CD4-positive, alpha-beta memory T cell (primary cell): Measurements from ENCODE around the gene BRCA2. TPM values are rescaled to one million over a fixed set of nuclear protein-coding genes. Genes with fewer than 3 reads are reported as not detected.

ENCODE experiments used
- CTCF ChIA-PET: fragments of 350-600 bp; sonication (Branson Sonifier 250); formaldehyde crosslinking; loops from one replicate; lab custom pipeline; 2021; ENCODE audit warnings: inconsistent platforms; ENCODE audit not compliant: partially characterized antibody; lab: Charles Lee
- POLR2A ChIA-PET: fragments of 350-600 bp; sonication (Branson Sonifier 250); formaldehyde crosslinking; loops from one replicate; lab custom pipeline; 2021; ENCODE audit not compliant: partially characterized antibody; lab: Charles Lee
- DNase-seq, 5 donors: peaks; one replicate each; pipeline versions ENCODE4 v3.0.0 to v3.0.0-alpha.2; 2020 to 2022; ENCODE audit warnings: mixed read lengths in 1 of 5
- H3K27ac ChIP-seq: one replicate; pipeline ENCODE4 v1.7.0; 2013; ENCODE audit warnings: low read depth, low read length
- H3K27me3 ChIP-seq: 2 replicates; pipeline ENCODE4 v1.7.0; 2013; ENCODE audit warnings: mild to moderate bottlenecking, low read length, moderate library complexity; ENCODE audit not compliant: insufficient read depth
- H3K36me3 ChIP-seq: 2 replicates; pipeline ENCODE4 v1.7.0; 2013; ENCODE audit warnings: mild to moderate bottlenecking, low read length, moderate library complexity; ENCODE audit not compliant: insufficient read depth
- H3K4me1 ChIP-seq: 2 replicates; pipeline ENCODE4 v1.7.0; 2013; ENCODE audit warnings: mild to moderate bottlenecking, low read length, moderate library complexity; ENCODE audit not compliant: insufficient read depth
- H3K4me3 ChIP-seq, 2 donors: one replicate each; pipeline ENCODE4 v1.7.0; 2013; ENCODE audit warnings: low read length in 2 of 2, mild to moderate bottlenecking in 1 of 2
- H3K9me3 ChIP-seq, 2 donors: one replicate each; pipeline ENCODE4 v1.7.0; 2013; ENCODE audit warnings: low read length in 2 of 2, control low read depth in 1 of 2; ENCODE audit not compliant: control insufficient read depth in 1 of 2
- H3K27ac Mint-ChIP-seq, 7 donors: one replicate each; pipeline ENCODE4 v1.8.0; 2020 to 2021; ENCODE audit warnings: mixed read lengths in 7 of 7, mild to moderate bottlenecking in 6 of 7, inconsistent platforms in 3 of 7, moderate library complexity in 3 of 7
- H3K27me3 Mint-ChIP-seq, 2 donors: one replicate each; pipeline ENCODE4 v1.8.0; 2020 to 2021; ENCODE audit warnings: mixed read lengths in 2 of 2
- H3K36me3 Mint-ChIP-seq, 2 donors: one replicate each; pipeline ENCODE4 v1.8.0; 2020 to 2021; ENCODE audit warnings: mixed read lengths in 2 of 2, inconsistent platforms in 1 of 2, mild to moderate bottlenecking in 1 of 2
- H3K4me1 Mint-ChIP-seq, 4 donors: one replicate each; pipeline ENCODE4 v1.8.0; 2020 to 2021; ENCODE audit warnings: mixed read lengths in 4 of 4, mild to moderate bottlenecking in 1 of 4
- H3K4me3 Mint-ChIP-seq, 8 donors: one replicate each; pipeline ENCODE4 v1.8.0; 2020 to 2021; ENCODE audit warnings: mixed read lengths in 8 of 8, mild to moderate bottlenecking in 7 of 8, moderate library complexity in 6 of 8, inconsistent platforms in 3 of 8
- H3K9me3 Mint-ChIP-seq, 8 donors: one replicate each; pipeline ENCODE4 v1.8.0; 2020 to 2021; ENCODE audit warnings: mixed read lengths in 8 of 8, mild to moderate bottlenecking in 5 of 8, inconsistent platforms in 3 of 8, moderate library complexity in 1 of 8
- intact Hi-C: fragments of 100-400 bp; cut with micrococcal nuclease; formaldehyde crosslinking; loops from one replicate; pipeline ENCODE4 v1.15.1; 2023
- polyA plus RNA-seq, 2 donors: library from polyadenylated mRNA; unstranded; fragments of 300-500 nt; fragmentation: Illumina TruSeq; gene quantifications; one replicate each; pipeline ENCODE4 v1.2.3, GENCODE V29; 2021
- total RNA-seq, 2 experiments: library from RNA; stranded (reverse); gene quantifications; one replicate each; pipeline ENCODE4 v1.2.3, GENCODE V29; 2021

BRCA2 gene
- total and polyA plus RNA-seq, 4 experiments from 2014 or later, result 0.71 to 3.2 (median 2.6) TPM

DNA sequence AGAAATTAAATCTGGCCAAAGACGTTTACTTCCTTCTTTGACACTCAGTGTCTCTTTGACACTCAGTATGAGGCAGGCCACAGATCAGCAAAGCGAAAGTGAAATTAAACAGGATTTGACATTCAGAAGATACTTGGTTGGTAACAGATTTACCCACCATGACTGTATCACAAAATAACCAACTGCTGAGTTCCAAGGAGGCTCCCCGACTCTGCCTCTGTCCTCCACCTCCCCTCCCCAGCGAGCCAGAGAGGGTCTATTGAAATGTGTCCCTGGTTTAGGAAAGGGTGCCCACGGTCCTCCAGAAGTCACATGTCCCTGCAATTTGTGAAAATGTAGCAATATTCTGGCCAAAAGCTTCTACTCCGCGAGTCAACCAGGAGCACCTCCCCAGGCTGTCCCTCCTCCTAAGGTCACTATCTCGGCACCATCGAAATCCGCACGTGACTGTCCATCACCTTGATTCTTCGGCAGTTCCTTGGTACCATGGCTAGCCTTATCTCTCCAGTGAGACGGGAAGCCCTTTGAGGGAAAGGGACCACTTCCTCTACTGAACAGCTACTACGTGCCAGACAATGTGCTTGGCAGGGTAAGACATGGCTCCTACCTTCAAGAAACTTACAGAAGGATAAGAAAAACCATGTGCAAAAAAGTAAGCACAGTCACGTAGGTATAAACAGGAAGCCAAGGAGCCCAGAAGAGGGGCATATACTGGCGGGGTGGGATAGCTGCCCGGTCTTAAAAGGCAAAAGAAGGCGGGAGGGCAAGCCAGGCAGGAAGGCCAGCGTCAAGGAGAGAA is 111.1 kb downstream of the BRCA2 start:
- no peaks in the 10 kb centered on the region for H3K9me3 ChIP-seq
- Mint-ChIP-seq H3K9me3 (no peaks in the 10 kb centered on the region), H3K4me3 (peak overlapping the region; percentile 89 to 99 (median 96)), H3K4me1 (peaks cover 30 to 64% (median 42%) of the 10 kb centered on the region in 4 donors), H3K27ac (peak overlapping the region; percentile 92 to 99 (median 98)), H3K27me3 (no peaks in the 10 kb centered on the region), H3K36me3 (peaks cover 19 to 42% of the 10 kb centered on the region in 2 donors)
- peak overlapping the region; percentile 77 to 85 for H3K4me3 ChIP-seq
- peak overlapping the region; percentile 84 for H3K27ac ChIP-seq
- H3K27me3 ChIP-seq, result no peaks in the 10 kb centered on the region
- intact Hi-C loops, result loop anchor here (1.0 to 2.0 kb wide), 2 partner anchors 14 to 112 kb away; partner anchors contain the start of gene N4BP2L2
- ChIA-PET POLR2A (interaction anchor here (0.7 to 4.9 kb wide), 10 partner anchors 13 to 1117 kb away, joined by 3 to 82 read pairs (median 4); partner anchors contain the start of genes BRCA2, N4BP2L2, PDS5B and ZAR1L), CTCF (no interaction called here)
- no peaks in the 10 kb centered on the region for H3K36me3 ChIP-seq
- peak; percentile 65 to 76 (median 73) for DNase-seq
- peaks cover 48% of the 10 kb centered on the region for H3K4me1 ChIP-seq

DNA sequence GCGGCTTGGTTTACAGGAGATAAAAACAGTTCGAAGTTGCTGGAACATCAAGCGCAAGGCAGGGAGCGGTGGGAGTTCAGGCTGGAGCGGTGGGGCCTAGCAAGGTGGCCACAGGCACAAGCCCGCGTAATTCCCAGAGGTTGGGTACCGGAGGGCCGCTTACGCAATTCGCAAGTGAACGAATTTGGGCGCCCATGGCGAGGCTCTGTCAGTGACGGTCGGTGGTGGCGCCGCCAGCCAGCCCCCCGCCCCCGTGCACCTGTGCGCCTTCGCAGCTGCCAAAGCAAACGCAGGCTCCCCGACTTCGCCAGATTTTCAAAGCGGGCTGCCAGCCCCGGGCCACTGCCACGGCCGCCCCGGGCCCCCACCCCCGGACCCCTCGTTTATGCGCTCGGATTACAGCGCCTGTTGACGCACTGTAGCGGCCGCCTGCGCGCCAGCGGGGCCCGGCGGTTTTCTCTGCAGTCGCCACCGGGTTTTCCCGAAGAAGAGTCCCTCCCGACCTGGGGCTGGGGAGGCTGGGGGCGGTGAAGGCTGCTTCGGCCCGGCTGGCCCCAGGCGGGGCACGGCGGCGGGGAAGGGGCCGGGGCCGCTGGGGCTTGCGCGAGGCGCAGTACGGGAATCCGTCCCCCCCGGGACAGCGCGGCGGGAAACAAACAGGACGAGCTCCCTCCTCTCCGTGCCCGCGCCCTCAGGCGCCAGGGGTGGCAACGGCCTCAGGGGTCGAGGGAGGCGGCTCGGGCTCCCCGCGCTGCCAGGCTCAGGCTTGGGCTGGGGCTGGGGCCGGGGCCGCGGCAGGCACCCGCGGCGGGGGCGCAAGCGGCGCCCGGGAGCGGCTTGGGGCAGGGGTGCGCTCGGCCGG is 111.9 kb downstream of the BRCA2 start:
- Histone ChIP-seq H3K4me3 (peak overlapping the region; percentile 77 to 85), H3K27me3 (no peaks in the 10 kb centered on the region), H3K27ac (peak overlapping the region; percentile 84), H3K36me3 (no peaks in the 10 kb centered on the region), H3K4me1 (peaks cover 48% of the 10 kb centered on the region), H3K9me3 (no peaks in the 10 kb centered on the region)
- Mint-ChIP-seq H3K27me3 (no peaks in the 10 kb centered on the region), H3K27ac (peak overlapping the region; percentile 92 to 99 (median 98)), H3K36me3 (peaks cover 12 to 38% of the 10 kb centered on the region in 2 donors), H3K4me1 (peaks cover 30 to 58% (median 41%) of the 10 kb centered on the region in 4 donors), H3K4me3 (peak overlapping the region; percentile 89 to 99 (median 96)), H3K9me3 (no peaks in the 10 kb centered on the region)
- CTCF ChIA-PET, result interaction anchor here (1.4 to 2.7 kb wide), 2 partner anchors 12 to 112 kb away, joined by 3 to 8 read pairs; partner anchors contain the start of genes BRCA2 and ZAR1L
- DNase-seq, result peak; percentile 54 to 74 (median 64)
- POLR2A ChIA-PET, result interaction anchor here (0.7 to 4.9 kb wide), 12 partner anchors 13 to 1116 kb away, joined by 3 to 82 read pairs (median 4); partner anchors contain the start of genes BRCA2, N4BP2L2, PDS5B and ZAR1L
- intact Hi-C loops, result loop anchor here (1.0 to 2.0 kb wide), 3 partner anchors 14 to 159 kb away; partner anchors contain the start of genes N4BP2L2 and PDS5B

DNA sequence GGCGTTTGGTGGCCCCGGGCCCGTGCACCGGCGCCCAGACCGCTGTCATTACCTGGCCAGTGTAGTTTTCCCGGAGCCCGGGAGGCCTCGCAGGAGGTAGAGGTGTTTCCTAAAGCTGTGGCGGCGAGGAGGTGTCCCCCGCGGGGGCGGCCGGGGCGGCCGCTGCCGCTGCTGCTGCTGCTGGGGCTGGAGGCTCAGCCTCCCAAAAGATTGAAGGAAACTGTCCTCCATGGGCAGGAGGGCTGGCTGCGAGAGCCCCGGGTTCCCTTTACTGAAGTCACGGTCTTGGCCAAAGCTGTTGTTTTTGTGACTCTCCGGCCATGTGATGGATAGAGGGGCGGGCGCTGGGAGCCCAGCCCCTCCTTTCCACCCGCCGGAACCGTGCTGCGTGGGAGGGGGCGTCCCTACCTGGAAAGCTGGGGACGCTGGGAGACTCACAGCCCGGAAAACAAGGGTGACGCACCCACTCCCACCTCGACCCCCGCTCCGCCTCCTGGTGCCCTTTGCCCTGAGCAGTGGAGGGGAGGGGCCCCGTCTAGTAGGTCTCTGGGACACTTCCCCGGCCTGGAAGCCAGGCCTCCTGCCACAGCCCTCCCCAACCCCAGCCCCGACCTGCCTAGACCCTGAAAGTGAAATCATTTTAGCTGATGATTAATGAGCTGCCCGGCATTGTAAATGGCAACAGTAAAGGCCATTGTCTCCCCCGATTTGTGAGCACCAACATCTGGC is 112.7 kb downstream of the BRCA2 start, which contains the start of gene N4BP2L1:
TSS of gene N4BP2L1 (minus strand) at position 279 of the 729 bp plus-strand sequence. CDS start at position 231, 48 bp downstream.
- H3K4me1 ChIP-seq, result peaks cover 46% of the 10 kb centered on the region
- H3K4me3 Mint-ChIP-seq, result peak within 1 kb of the TSS; percentile 94 to 99 (median 96)
- peak within 1 kb of the TSS; percentile 96 to 99 (median 98) for H3K27ac Mint-ChIP-seq
- H3K36me3 ChIP-seq, result no peaks in the 10 kb centered on the region
- CTCF ChIA-PET, result interaction anchor here (1.2 to 2.7 kb wide), 5 partner anchors 10 to 158 kb away, joined by 3 to 8 read pairs (median 4); partner anchors contain the start of genes BRCA2, N4BP2L2, PDS5B and ZAR1L
- intact Hi-C loops, result loop anchor here (1.0 to 2.0 kb wide), 4 partner anchors 9 to 158 kb away; partner anchors contain the start of genes BRCA2, PDS5B and ZAR1L
- no peaks in the 10 kb centered on the region for H3K9me3 ChIP-seq
- POLR2A ChIA-PET, result interaction anchor here (0.5 to 4.9 kb wide), 15 partner anchors 12 to 1267 kb away, joined by 3 to 82 read pairs (median 4); partner anchors contain the start of genes BRCA2, N4BP2L2, PDS5B and ZAR1L
- H3K27me3 Mint-ChIP-seq, result no peaks in the 10 kb centered on the region
- H3K9me3 Mint-ChIP-seq, result no peaks in the 10 kb centered on the region
- H3K36me3 Mint-ChIP-seq, result peaks cover 9 to 35% of the 10 kb centered on the region in 2 donors
- H3K27me3 ChIP-seq, result no peaks in the 10 kb centered on the region
- peak within 1 kb of the TSS; percentile 77 to 85 for H3K4me3 ChIP-seq
- H3K27ac ChIP-seq, result peak within 1 kb of the TSS; percentile 84
- DNase-seq, result peak; percentile 80 to 94 (median 82)
- peaks cover 27 to 54% (median 40%) of the 10 kb centered on the region in 4 donors for H3K4me1 Mint-ChIP-seq

DNA sequence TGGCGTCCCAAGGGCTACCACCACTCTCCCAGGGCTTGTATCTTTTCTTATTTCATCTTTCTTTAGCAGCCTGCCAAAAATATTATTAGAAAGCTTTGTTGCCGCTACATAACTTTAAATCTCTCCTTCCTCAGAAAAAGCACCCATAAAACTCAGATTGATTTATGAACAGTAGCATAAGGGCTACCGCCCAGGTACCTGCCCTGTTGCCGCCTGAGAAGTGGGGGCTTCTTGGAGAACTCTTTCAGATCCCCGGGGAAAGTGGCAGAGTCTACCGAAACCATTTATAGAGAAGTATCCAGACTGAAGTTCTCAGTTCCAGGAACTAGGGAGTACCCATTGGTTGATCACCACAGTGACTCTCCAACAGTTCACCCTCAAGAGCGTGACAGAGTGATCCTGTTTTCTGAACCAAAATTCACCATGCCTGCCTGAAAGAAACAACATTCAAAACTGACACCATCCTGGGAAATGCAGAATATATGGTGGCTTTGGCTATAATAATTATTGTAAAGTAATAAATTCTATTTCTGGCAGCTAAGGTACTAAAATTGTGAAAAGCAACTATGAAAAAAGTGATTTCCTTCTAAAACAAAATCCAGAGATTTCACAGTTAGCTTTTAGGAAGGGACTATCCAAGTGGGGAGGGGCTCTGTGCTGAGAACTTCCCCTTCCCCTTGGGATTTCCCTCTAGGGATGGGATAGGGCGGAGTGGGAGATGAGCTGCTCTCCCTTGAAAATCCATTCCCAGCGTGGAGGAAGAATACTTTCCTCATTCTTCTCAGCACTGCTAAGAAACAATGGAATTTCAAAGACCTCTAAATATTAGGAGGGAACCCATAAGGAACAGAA is 113.5 kb downstream of the BRCA2 start:
- Mint-ChIP-seq H3K27me3 (no peaks in the 10 kb centered on the region), H3K36me3 (peaks cover 5 to 30% of the 10 kb centered on the region in 2 donors), H3K9me3 (no peaks in the 10 kb centered on the region), H3K4me1 (peaks cover 24 to 49% (median 35%) of the 10 kb centered on the region in 4 donors), H3K27ac (peak overlapping the region; percentile 95 to 98 (median 97)), H3K4me3 (peak overlapping the region; percentile 87 to 96 (median 92))
- no peaks in the 10 kb centered on the region for H3K9me3 ChIP-seq
- ChIA-PET POLR2A (interaction anchor here (0.5 to 4.9 kb wide), 10 partner anchors 20 to 1268 kb away, joined by 3 to 82 read pairs (median 4); partner anchors contain the start of genes BRCA2, N4BP2L2 and ZAR1L), CTCF (interaction anchor here (0.6 to 2.7 kb wide), 6 partner anchors 9 to 157 kb away, joined by 3 to 8 read pairs (median 4); partner anchors contain the start of genes BRCA2, N4BP2L2, PDS5B and ZAR1L)
- intact Hi-C loops, result loop anchor here (1.0 kb wide), 2 partner anchors 10 to 114 kb away; partner anchors contain the start of genes BRCA2 and ZAR1L
- H3K4me3 ChIP-seq, result peak overlapping the region; percentile 73 to 85
- DNase-seq, result no peak
- H3K27me3 ChIP-seq, result no peaks in the 10 kb centered on the region
- peak overlapping the region; percentile 84 for H3K27ac ChIP-seq
- no peaks in the 10 kb centered on the region for H3K36me3 ChIP-seq
- H3K4me1 ChIP-seq, result peaks cover 40% of the 10 kb centered on the region

DNA sequence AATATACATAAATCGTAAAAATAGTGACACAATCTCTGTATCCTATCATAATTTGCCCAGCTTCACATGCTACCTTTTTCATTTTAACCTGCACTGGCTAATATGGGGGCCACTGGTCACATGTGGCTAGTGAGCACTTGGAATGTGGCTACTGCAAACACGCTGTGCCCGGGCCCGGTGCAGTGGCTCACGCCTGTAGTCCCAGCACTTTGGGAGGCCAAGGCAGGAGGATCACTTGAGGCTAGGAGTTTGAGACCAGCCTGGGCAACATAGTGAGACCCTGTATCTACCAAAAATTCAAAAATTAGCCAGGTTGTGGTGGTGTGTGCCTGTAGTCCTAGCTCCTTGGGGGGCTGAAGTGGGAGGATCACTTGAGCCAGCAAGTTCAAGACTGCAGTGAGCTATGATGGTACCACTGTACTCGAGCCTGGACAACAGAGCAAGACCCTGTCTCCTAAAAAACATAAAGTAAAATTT is 114.2 kb downstream of the BRCA2 start:
- POLR2A ChIA-PET, result interaction anchor here (1.6 to 4.9 kb wide), 3 partner anchors 115 to 1114 kb away, joined by 3 to 82 read pairs (median 15); partner anchors contain the start of genes BRCA2 and ZAR1L
- H3K27me3 ChIP-seq, result no peaks in the 10 kb centered on the region
- Mint-ChIP-seq H3K27me3 (no peaks in the 10 kb centered on the region), H3K36me3 (peaks cover 0 to 25% of the 10 kb centered on the region in 2 donors), H3K4me3 (peak overlapping the region in 2 of 8 donors; percentile 31 to 93), H3K9me3 (no peaks in the 10 kb centered on the region), H3K27ac (peak overlapping the region in 5 of 7 donors; percentile 57 to 97 (median 95)), H3K4me1 (peaks cover 19 to 42% (median 28%) of the 10 kb centered on the region in 4 donors)
- peaks cover 33% of the 10 kb centered on the region for H3K4me1 ChIP-seq
- no peak overlapping the region for H3K4me3 ChIP-seq
- peak overlapping the region; percentile 84 for H3K27ac ChIP-seq
- H3K36me3 ChIP-seq, result no peaks in the 10 kb centered on the region
- CTCF ChIA-PET, result interaction anchor here (0.9 to 2.7 kb wide), 4 partner anchors 13 to 156 kb away, joined by 3 to 8 read pairs (median 4); partner anchors contain the start of genes BRCA2, N4BP2L2, PDS5B and ZAR1L
- intact Hi-C loops, result no loop called here
- DNase-seq, result no peak
- no peaks in the 10 kb centered on the region for H3K9me3 ChIP-seq
